A673 (cell line): ENCODE results near the gene FAM120A.

Experiments used
- EZH2 ChIP-seq: fragments of 200-600 bp; sonication (generic); IDR thresholded peaks from 2 replicates; pipeline ENCODE4 v1.6.1; 2017; ENCODE audit warnings: borderline replicate concordance, low read depth, mild to moderate bottlenecking, mixed read lengths, antibody characterized with exemption, low read length; ENCODE audit not compliant: poor library complexity, severe bottlenecking
- TF ChIP-seq, protein P1 (sequence below): fragments of 300-800, 200-600 bp; sonication (generic); conservative IDR thresholded peaks from 2 replicates; pipeline ENCODE4 v1.5.1; 2017; ENCODE audit warnings: low read depth, mild to moderate bottlenecking, antibody characterized with exemption, low read length, moderate library complexity, mixed read lengths

DNA sequence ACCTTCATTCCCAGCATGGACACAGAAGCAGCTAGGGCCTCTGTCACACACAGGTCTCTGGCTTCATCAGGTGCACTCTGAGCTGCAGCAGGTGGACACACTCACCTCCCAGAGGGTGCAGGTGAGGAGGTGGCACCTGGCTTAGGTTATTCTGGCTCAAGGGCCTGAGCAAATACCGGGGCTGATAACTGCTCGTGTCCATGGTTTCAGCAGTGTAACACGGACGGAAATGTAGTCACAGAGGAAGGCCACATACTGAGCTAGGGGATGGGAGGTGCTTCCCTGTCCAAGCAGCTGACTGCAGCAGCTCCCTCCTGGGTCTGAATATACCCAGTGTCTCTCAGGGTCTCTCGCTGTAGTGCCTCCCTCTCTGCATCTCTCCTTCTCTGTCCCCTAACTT, 130.6 kb downstream of the FAM120A start:
- TF ChIP-seq, protein P1, sequence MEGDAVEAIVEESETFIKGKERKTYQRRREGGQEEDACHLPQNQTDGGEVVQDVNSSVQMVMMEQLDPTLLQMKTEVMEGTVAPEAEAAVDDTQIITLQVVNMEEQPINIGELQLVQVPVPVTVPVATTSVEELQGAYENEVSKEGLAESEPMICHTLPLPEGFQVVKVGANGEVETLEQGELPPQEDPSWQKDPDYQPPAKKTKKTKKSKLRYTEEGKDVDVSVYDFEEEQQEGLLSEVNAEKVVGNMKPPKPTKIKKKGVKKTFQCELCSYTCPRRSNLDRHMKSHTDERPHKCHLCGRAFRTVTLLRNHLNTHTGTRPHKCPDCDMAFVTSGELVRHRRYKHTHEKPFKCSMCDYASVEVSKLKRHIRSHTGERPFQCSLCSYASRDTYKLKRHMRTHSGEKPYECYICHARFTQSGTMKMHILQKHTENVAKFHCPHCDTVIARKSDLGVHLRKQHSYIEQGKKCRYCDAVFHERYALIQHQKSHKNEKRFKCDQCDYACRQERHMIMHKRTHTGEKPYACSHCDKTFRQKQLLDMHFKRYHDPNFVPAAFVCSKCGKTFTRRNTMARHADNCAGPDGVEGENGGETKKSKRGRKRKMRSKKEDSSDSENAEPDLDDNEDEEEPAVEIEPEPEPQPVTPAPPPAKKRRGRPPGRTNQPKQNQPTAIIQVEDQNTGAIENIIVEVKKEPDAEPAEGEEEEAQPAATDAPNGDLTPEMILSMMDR: no peak
- TF ChIP-seq EZH2: no peak
